ENCODE measurements around the gene ANKDD1B.

- no peak for TF ChIP-seq RAD21 (IDR thresholded peaks at IDR 0.05; ENCODE audit: low read length)
- TF ChIP-seq, protein P1, sequence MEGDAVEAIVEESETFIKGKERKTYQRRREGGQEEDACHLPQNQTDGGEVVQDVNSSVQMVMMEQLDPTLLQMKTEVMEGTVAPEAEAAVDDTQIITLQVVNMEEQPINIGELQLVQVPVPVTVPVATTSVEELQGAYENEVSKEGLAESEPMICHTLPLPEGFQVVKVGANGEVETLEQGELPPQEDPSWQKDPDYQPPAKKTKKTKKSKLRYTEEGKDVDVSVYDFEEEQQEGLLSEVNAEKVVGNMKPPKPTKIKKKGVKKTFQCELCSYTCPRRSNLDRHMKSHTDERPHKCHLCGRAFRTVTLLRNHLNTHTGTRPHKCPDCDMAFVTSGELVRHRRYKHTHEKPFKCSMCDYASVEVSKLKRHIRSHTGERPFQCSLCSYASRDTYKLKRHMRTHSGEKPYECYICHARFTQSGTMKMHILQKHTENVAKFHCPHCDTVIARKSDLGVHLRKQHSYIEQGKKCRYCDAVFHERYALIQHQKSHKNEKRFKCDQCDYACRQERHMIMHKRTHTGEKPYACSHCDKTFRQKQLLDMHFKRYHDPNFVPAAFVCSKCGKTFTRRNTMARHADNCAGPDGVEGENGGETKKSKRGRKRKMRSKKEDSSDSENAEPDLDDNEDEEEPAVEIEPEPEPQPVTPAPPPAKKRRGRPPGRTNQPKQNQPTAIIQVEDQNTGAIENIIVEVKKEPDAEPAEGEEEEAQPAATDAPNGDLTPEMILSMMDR (IDR thresholded peaks at IDR 0.05) = no peak
- TF ChIP-seq EP300 (IDR thresholded peaks at IDR 0.05; ENCODE audit: borderline replicate concordance in 1 of 2, low read depth in 1 of 2, low read length in 1 of 2) = no peak
- TF ChIP-seq POLR2AphosphoS5 (IDR thresholded peaks at IDR 0.05; ENCODE audit: low read depth, low read length) = no peak
- TF ChIP-seq EZH2phosphoT487 (IDR thresholded peaks at IDR 0.05; ENCODE audit: borderline replicate concordance, low read depth) = no peak
- TF ChIP-seq NRF1 (IDR thresholded peaks at IDR 0.05; ENCODE audit: low read depth, low read length) = no peak
- TF ChIP-seq SIN3A (IDR thresholded peaks at IDR 0.05; ENCODE audit: borderline replicate concordance, low read depth, low read length) = no peak
- no peak for TF ChIP-seq YY1 (IDR thresholded peaks at IDR 0.05; ENCODE audit: low read depth)
- no peak for TF ChIP-seq PBX3 (IDR thresholded peaks at IDR 0.05)
- no peak for TF ChIP-seq JUND (IDR thresholded peaks at IDR 0.05)
- no peak for TF ChIP-seq USF2 (IDR thresholded peaks at IDR 0.05; ENCODE audit: borderline replicate concordance, low read depth, low read length)
- TF ChIP-seq, protein P2, sequence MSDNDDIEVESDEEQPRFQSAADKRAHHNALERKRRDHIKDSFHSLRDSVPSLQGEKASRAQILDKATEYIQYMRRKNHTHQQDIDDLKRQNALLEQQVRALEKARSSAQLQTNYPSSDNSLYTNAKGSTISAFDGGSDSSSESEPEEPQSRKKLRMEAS (IDR thresholded peaks at IDR 0.05; ENCODE audit: low read depth) = no peak
Measured at GRCh38 chr5:75601567-75601966, 9.7 kb upstream of the ANKDD1B start.

Data from SK-N-SH (cell line).